GM18498 (cell line): Measurements from ENCODE around the gene PCED1B.

Source experiments
- ATAC-seq: cut with Tn5 transposase; IDR thresholded peaks from one replicate; pipeline ENCODE4 v1.9.1; 2021; ENCODE audit warnings: mild to moderate bottlenecking, moderate library complexity; ENCODE audit not compliant: unreplicated experiment

The PCED1B gene

DNA sequence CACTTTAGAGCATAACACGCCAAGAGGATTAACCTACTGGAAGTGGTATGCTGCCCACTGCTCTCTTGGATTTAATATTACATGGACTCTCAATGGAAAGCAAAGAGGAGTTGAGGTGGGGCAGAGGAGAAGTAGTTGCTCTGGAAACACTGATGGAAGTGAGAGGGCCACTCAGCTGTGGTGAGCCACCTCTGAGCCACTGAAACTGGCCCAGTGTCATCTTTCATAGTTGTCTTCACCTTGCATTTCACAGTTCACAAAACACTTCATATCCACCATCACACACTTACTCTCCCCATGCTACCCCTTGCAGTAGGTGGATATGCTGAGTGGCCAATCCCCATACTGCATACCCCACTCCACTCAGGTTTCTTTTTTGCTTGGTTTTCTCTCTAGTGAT is 12.2 kb upstream of the PCED1B start:
- no peak for ATAC-seq

DNA sequence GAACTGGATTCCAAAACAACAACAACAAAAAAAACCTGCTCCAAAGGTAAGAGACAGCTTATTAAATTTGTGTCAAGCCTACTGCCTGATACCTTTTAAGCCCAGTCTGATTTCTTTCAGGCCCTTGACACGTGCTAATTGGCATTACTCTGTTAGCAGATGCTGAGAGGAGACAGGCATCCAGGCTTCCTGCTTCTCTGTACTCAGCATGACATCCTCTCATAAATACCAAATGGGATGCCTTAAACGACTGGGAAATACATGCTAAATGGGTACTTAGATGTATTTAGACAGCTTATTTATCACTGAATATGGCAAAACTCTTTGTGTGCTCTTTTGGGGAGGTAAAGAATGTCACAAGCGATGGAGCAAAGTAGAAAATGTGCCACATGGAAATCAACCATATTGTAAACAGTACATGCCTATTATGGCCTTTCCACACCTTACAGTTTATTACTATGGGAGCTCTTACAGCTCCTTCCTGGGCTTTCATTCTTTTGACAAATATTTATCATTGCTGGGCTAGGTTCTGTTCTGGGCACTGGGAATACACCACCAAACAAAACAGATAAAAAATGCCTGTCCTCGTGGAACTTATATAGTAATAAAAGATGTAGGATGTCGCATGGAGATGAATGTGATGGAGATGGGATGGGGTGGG is 11.5 kb upstream of the PCED1B start:
- ATAC-seq, result no peak

DNA sequence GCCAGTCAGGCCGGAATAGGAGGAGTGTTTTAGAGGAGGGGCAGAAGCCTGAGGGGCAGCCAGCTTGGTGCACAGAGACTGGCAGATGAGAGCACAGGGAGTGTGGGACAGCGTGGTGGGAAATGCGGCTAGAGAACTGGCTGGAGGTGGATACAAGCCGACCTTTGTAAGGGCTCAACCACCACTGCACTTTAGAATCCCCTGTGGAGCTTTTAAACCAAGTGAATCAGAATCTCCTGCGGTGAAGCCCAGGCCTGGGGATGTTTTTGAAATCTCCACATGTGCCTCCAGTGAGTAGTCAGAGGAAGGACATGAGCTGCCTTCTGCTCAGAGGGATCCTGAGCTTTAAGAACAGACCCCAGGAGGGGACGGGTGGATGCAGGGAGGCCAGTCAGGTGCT is 10.9 kb upstream of the PCED1B start:
- no peak for ATAC-seq

DNA sequence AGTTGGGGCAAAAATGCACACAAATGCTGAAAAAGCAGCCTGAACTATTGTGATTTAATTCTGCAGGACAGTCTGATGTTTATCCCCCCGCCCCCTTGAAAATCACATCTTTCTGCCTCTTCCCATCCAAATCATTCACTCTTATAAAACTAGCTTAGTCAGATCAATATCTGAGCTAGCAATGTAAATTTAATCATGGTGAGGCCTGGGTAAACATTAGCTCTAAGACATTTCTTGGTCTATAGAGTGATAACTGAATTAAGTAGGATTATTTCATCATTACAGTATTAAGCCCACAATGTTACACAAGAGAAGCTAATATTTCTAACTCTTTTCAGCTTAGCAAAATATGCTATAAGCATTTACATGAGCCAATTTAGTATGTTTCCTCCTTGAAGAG is 9.1 kb upstream of the PCED1B start:
- no peak for ATAC-seq

DNA sequence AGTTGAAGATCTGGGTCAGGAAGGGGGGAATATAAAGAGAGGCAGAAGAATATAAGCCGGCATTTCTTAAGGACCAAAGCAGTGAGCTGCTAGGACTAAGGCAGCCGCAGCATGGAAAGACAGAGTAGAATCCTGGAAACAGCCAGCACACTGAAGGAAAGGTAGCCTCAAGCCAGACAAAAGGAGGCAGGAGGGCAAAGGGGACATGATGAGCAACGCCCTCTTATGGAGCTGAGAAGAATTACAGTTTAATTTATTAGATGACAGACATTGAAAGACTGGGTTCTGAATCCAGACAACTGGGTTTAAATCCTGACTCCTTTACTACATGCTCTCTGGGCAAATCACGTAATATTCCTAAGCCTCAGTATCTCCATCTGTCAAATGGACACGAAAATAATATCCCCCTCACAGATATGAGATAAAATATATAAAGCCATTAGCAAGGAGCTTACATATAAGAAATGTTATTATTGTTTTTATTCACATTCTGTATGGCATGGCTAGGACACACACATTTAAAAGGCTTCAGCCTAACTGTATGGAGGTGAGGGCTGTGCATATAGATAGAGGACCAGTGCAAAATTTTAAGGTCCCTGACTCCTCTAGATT is 8.1 kb upstream of the PCED1B start:
- no peak for ATAC-seq

DNA sequence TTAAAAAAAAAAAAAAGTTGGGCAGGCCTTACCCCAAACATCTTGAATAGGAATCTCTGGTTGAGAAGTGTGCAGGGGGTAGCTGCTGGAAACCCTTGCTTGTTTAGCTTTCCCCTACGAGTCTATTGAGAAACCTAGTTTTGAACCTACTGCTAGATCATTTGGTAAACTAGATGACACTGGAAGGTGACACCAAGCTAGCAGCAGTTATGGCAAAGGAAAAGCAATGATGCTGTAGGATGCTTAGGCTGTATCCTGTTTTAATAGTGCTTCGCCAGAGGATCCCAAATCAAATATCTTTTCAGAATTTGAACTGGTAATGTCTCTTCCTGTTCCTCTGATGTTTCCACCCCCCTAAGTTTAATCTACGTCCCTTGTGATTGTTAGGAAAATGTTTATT is 5.5 kb upstream of the PCED1B start:
- no peak for ATAC-seq

DNA sequence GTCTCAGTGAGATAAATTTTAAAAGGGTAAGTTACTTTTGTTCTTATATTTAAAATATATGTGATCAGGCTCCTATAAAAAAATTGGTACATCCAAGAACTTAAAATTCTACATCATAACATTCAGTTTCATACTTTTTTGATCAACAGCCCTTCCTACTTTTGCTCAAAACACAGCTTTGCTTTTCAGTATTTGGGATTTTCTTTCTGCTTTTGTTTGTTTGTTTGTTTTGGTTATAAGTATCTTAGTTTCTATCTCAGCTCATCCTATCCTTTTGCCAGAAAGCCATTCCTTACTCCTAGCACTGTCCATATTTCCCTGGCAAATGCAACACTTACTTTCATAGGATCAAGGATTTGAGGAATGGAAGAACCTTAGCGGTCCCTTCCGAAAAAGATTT is 4.7 kb upstream of the PCED1B start:
- no peak for ATAC-seq

DNA sequence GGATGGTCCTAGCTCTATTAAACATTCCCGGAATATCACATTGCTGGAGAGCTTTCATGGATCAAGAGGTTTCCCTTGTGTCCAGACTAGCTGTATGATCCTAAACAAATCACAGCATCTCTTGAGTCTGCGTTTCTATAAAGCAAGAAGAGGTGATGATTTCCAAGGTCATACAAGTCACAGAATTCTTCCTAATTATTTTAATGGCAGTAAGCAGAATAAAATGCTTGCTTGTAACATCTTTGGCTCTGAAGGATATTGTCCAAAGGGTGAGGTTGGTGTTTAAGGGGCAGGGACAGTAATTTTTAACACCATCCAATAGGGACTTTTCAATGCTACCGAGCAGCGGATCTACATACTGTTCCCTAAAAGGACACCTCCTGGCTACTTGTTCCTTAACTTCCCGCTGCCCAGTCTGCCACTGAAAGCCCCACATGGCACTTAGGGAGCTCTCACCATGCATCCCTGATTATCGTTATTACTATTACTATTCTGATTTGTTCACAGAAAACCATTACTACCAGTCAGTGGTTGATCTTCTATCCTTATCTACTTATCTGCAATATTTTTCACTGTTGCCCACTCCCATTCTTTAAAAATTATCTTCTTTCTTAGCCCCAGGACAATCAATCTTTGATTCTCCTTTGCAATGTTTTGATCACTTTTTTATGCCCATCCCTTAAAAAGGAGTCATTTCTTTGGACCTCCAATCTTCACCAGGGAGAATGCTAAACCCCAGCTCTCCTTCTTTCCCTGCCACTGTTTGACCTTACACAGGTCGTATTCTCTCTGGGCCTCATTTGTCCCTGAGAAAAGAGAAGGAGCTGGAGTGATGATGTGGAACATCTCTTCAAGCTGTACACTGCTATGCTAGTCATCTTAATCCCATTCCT is 4.0 kb upstream of the PCED1B start:
- ATAC-seq, result no peak

DNA sequence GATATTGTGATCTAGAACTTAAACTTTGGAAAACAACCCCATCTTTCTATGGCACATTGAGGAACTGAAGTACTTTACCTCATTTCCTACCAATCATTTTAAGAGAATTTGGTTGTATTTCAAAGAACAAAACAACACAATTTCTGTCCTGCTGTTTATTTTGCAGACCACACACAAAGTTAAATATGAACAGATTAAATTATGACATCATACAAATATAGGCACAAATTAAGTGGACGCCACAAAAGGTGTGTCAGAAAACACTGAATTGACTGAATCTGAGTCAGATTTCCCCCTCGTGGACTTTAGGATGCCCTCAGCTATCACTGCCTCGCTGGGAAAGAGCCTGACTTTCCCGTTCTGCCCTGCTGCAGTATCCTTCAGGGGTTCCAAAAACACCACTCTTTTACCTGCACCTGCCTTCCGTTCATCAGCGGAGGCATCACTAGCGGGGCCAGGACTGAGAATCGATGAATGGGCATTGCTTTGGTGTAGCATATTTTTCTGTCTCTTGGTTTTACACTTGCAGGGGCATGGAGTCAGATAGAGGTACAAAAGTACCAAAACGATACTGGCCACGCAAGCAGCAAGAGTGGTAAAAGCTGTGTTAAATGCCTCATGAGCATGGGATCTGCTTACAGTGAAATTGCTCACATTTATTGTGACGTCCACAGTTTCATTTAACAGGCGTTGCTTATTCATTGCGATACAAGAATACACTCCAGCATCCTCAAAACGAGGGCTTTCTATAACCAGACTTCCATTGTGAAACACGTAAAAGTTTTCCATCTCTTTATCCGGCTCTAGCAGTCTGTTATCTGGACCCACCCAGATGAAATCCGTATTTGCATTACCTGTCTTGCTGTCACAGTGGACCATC is 2.0 kb upstream of the PCED1B start:
- ATAC-seq, result no peak

DNA sequence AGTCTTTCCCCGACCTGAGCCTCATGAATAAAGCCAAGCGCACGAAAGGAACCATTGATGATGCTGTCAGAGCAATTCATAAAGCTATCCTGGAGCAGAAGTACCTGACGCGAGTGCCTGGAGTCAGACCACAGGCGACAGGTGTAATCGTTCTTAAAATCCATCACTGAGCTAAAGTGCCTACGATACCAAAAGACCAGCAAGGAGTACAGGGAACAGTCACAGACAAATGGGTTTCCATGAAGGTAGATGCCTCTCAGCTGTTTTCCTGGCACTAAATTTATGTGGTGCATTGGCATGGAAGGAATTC is 1.4 kb upstream of the PCED1B start:
- ATAC-seq, result no peak

DNA sequence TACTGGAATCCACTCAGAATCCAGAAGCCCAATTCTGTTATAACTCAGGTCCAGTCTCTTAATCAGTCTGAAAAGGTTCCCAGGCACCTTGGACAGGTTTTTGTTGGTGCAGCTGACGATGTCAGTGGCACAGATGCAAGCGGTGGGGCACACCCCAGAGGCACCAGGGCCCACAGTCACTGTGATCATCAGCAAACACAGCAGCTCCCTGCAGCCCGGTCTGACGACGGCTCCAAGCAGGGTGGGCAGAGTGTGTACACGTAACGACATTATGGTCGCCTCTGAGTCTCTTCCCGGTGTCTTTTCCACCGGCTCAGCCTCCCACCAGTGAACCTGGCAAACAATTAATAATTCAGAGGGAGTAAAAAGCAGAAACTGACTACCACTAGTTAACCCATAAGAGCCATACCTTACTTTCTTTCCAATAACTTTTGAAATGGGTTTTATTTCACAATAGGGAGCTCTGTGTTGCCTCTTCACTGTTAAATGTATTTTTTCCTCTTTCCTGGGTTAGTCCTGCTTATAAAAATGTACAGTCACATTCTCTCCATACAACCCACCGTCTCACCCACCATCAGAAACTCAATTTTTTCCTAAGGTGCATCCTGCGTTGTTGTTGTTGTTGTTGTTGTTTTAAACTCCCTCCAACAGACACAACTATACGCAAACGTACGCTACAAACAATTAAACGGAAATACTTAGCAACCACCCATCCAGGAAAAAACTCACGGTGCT is 521 bp upstream of the PCED1B start:
- no peak for ATAC-seq

DNA sequence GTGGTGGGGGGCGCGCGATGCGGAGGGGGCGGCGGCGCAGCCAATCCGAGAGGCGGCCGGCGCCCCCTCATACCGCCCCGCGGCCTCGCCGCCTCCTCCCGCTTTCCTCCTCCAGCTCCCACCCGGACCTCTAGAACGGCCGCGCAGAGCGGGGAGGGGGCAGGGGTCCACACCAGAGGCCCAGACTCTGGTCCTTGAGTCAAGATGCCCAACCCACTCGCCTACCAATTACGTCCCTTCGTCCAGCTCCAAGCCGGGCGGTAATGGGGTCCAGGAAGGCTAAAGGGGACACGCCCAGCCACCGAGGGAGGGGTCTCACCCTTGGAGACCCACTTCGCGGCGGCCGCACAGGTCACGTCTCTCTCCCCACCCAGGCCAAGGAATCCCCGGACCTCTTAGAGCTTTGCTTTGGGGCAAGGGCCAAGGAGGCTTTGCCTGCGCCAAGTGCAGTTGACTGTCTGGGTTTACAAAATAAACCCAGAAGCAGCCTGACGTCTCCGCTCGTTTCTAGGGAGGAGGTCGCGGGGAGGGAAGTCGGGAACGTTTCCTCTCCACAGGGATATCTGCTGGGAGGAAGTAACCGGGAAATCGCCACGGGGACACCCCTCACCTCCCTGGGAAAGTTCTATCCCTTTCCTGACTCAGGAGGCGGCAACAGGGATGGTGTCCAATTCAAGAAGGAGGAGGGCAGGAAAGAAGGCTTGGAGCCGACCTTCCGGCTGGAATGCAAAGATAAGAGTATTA is 732 bp downstream of the PCED1B start:
- ATAC-seq, result peak; percentile 21

DNA sequence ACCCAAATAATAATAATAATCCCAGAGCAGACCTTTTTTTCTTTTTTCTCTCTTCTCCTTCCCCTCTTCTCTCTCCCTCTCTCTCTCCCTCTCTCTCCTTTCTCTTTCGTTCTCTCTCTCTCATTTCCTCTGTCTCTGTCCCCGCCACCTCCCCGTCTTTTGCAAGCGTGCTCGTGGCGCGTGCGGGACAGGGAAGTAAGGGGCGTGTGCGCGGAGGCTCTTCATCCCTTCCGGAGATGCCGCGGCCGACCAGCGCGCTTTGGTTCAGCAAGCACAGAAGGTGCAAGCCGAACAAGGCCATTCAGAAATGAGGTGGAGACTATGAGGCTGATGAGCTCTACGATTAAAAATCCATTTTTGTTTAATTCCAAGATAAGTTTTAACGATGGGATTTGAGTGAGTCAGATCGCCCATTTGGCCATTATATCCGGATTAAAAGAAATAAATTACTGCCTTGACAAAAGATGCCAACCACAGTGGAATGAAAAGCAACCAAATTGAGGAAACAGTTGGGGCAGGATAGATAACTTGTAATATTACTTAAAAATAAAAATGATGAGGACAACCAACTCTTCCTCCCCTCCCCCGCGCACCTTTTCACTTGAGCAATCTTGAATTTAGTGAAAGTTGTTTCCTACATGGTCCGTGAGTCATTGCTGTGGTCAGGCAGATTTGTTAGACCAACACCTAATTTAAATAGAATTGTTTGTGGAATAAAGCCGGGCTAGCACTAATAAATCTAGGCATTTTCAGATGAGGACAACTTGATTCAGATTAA is 1.5 kb downstream of the PCED1B start:
- ATAC-seq, result no peak

DNA sequence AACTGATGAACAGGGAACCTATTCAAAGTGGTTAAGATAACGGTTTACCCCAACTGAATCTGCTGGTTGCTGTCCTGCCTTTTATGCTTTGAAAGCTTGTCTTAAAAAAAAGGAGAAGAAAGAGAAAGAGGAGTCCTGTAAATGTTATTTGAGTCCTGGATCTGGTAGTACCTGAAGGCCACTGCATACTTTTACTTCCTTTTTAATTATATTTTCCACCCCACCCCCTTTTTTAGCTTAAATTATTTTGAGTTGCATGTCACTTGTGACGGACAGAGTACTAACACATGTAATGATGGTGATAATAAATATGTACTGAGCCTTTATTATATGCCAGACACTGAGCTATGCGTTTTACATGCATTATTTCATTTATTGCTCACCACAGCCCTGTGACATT is 2.9 kb downstream of the PCED1B start:
- ATAC-seq, result no peak

DNA sequence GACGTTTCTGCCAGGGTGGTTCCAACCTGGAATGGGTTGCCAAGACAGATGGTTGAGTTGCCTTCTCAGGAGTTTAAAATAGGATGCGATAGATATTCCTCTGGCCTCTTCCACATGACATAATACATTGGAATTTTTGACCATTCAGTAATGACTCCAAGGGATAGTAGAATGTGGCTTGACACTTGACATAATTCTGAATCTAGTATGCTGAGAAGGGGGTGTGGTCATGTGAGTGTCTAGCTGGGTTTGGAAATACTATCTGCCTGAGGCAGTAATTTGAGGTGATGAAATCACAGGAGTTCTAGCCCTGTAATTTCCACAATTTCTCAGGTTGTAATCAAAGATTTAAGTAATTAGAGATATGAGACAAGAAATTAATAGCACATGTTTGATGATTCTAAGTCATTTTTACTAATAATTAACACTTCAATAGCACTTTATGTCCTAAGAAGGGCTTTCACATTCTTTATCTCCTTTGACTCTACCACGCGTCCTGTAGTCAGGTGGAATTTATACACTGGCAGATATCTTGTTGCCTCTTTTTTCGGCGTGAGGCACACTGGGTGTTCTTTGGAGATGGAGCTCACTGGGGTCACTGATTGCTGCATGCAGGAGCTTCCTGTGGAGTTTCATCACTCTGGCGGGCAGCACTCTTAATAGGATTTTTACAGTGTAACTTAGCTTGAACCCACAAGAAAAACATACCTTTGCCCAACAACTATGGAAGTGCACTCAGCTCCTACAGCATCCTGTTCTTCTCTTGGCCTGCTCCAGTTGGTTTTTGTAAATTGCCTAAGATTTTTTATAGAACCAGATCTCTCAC is 3.6 kb downstream of the PCED1B start:
- ATAC-seq, result no peak

DNA sequence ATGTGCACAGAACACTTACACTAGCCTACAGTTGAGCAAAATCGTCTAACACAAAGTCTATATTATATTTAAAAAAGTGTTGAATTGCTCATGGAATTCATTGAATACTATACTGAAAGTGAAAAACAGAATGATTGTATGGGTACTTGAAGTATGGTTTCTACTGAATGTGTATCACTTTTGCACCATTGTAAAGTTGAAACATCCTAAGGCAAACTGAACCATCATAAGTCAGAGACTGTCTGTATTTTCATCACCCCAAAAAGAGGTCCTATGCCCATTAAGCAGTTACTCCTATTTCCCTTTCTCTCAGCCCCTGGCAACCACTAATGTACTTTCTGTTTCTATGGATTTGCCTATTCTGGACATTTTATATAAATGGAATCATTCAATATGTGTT is 4.8 kb downstream of the PCED1B start:
- no peak for ATAC-seq

DNA sequence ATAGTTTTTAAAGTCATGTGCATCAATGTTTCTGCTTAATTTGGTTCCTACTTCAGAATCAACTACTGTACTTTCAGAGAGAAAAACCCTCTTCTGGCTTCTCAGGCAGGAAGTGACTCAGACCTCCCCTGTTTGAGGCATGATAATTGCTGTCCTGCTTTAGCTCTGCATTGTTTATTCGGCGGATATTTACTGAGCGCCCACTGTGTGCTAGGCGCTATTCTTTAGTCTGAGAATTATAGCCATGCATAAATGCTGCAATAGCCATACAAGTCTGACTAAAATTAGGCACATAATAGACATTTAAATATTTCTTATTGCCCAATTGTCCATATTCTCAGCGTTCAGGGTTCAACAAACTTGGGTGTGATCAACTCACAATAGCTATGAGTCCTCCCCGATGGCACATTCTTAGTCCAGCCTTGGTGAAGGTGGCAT is 6.4 kb downstream of the PCED1B start:
- no peak for ATAC-seq

DNA sequence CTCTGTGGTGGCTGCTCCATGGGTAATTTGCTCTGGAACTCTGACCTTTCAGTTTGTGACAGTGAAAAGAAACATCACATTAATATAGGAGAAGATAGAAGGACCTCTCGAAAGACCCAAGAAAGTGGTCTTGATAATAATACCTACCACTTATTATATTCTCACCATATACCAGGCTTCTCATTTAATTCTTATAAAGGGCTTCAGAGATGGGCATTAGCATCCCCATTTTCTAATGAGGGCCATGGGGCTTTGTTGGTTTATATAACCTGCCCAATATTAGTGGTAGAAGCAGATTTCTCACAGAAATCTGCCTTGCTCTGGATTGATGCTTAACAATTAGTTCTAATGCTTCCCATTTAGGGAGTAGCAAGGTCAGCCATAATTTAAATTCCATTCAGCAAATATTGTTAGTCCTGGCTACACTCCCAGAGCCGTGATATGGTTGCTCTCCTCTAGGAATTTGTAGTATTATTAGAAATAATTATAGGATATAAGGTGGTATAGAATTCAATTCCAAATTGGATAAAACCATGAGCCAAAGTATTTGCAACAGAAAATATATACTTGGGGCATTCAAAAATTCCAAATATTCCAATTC is 7.8 kb downstream of the PCED1B start:
- no peak for ATAC-seq
